Hepatocyte (in vitro differentiated cells): ENCODE results near the gene KPNA4.

Experiments
- CTCF ChIP-seq: fragments of 200-600 bp; sonication (generic); IDR thresholded peaks from 2 replicates; pipeline ENCODE4 v1.5.1; 2016; ENCODE audit warnings: antibody characterized with exemption, mild to moderate bottlenecking; ENCODE audit not compliant: poor library complexity
- EZH2phosphoT487 ChIP-seq: fragments of 200-600 bp; sonication (generic); IDR thresholded peaks from one replicate; pipeline ENCODE4 v1.6.1; 2018; ENCODE audit warnings: antibody characterized with exemption, mild to moderate bottlenecking, low read depth, moderate library complexity; ENCODE audit not compliant: unreplicated experiment, severe bottlenecking

GRCh38 chr3:160540551-160540950 lies 24.8 kb downstream of the KPNA4 start:
- TF ChIP-seq CTCF (no peak), EZH2phosphoT487 (no peak)
